Mesenchymal stem cell (in vitro differentiated cells and primary cell): ENCODE results near the gene C16orf95.

Experiments used
- DNase-seq: peaks from one replicate; pipeline ENCODE4 v3.0.0-alpha.2; 2013
- H2AFZ ChIP-seq: one replicate; pipeline ENCODE4 v1.6.1; 2013; ENCODE audit warnings: low read depth, mild to moderate bottlenecking, control low read depth, inconsistent platforms, low read length, moderate library complexity
- H2AK5ac ChIP-seq: 2 replicates; pipeline ENCODE4 v1.6.1; 2013; ENCODE audit warnings: low read length, moderate library complexity, mild to moderate bottlenecking, inconsistent platforms; ENCODE audit not compliant: severe bottlenecking
- H2BK120ac ChIP-seq: one replicate; pipeline ENCODE4 v1.6.1; 2013; ENCODE audit warnings: low read depth, mild to moderate bottlenecking, inconsistent platforms, low read length, moderate library complexity
- H2BK12ac ChIP-seq, 2 experiments: one replicate each; pipeline ENCODE4 v1.6.1; 2013; ENCODE audit warnings: inconsistent platforms in 2 of 2, low read length in 2 of 2, mild to moderate bottlenecking in 2 of 2, moderate library complexity in 2 of 2, control low read depth in 1 of 2
- H2BK15ac ChIP-seq: one replicate; pipeline ENCODE4 v1.6.1; 2013; ENCODE audit warnings: mild to moderate bottlenecking, low read depth, inconsistent platforms; ENCODE audit not compliant: poor library complexity, severe bottlenecking
- H2BK5ac ChIP-seq: 2 replicates; pipeline ENCODE4 v1.6.1; 2013; ENCODE audit warnings: low read depth, mild to moderate bottlenecking, low read length, control low read depth, inconsistent platforms; ENCODE audit not compliant: poor library complexity, severe bottlenecking
- H3K14ac ChIP-seq, 2 experiments: one replicate each; pipeline ENCODE4 v1.6.1; 2013; ENCODE audit warnings: inconsistent platforms in 2 of 2, low read length in 2 of 2, control low read depth in 1 of 2, mild to moderate bottlenecking in 1 of 2, moderate library complexity in 1 of 2
- H3K18ac ChIP-seq, 2 experiments: one replicate each; pipeline ENCODE4 v1.6.1; 2013; ENCODE audit warnings: inconsistent platforms in 2 of 2, low read length in 2 of 2, control low read depth in 1 of 2, low read depth in 1 of 2, mild to moderate bottlenecking in 1 of 2
- H3K23ac ChIP-seq, 2 experiments: one replicate each; pipeline ENCODE4 v1.6.1; 2013; ENCODE audit warnings: inconsistent platforms in 2 of 2, low read length in 2 of 2, mild to moderate bottlenecking in 2 of 2, moderate library complexity in 2 of 2, control low read depth in 1 of 2
- H3K27ac ChIP-seq: 2 replicates; pipeline ENCODE4 v1.5.1; 2013; ENCODE audit warnings: mild to moderate bottlenecking, moderate library complexity, low read length, control low read depth, inconsistent platforms; ENCODE audit not compliant: poor library complexity, severe bottlenecking
- H3K27me3 ChIP-seq, 2 experiments: 2 replicates each; pipeline versions ENCODE4 v1.6.1 to v1.7.0; 2013; ENCODE audit warnings: low read length in 2 of 2, mild to moderate bottlenecking in 2 of 2, moderate library complexity in 2 of 2, control low read depth in 1 of 2, inconsistent platforms in 1 of 2; ENCODE audit not compliant: control insufficient read depth in 1 of 2, insufficient read depth in 1 of 2
- H3K36me3 ChIP-seq, 2 experiments: 2 replicates each; pipeline versions ENCODE4 v1.6.1 to v1.7.0; 2013; ENCODE audit warnings: low read length in 2 of 2, control low read depth in 1 of 2, inconsistent platforms in 1 of 2, low read depth in 1 of 2, mild to moderate bottlenecking in 1 of 2; ENCODE audit not compliant: insufficient read depth in 2 of 2, control insufficient read depth in 1 of 2
- H3K4ac ChIP-seq, 2 experiments: one replicate each; pipeline ENCODE4 v1.6.1; 2013; ENCODE audit warnings: inconsistent platforms in 2 of 2, low read length in 2 of 2, mild to moderate bottlenecking in 2 of 2, moderate library complexity in 2 of 2, control low read depth in 1 of 2, low read depth in 1 of 2
- H3K4me1 ChIP-seq: 2 replicates; pipeline ENCODE4 v1.6.1; 2013; ENCODE audit warnings: low read depth, low read length, control low read depth; ENCODE audit not compliant: control insufficient read depth, insufficient read depth
- H3K4me2 ChIP-seq: 2 replicates; pipeline ENCODE4 v1.6.1; 2013; ENCODE audit warnings: low read length, mild to moderate bottlenecking, inconsistent platforms; ENCODE audit not compliant: poor library complexity, severe bottlenecking
- H3K4me3 ChIP-seq, 2 experiments: 2 replicates each; pipeline versions ENCODE4 v1.5.1 to v1.7.0; 2013; ENCODE audit warnings: low read length in 2 of 2, mild to moderate bottlenecking in 2 of 2, control low read depth in 1 of 2, low read depth in 1 of 2; ENCODE audit not compliant: insufficient read depth in 1 of 2
- H3K79me1 ChIP-seq: replicated peaks from 2 replicates; pipeline ENCODE4 v1.6.1; 2013; ENCODE audit warnings: mild to moderate bottlenecking, control low read depth, low read length, inconsistent platforms; ENCODE audit not compliant: poor library complexity, severe bottlenecking
- H3K9ac ChIP-seq: 2 replicates; pipeline ENCODE4 v1.7.0; 2013; ENCODE audit warnings: mild to moderate bottlenecking, low read length, moderate library complexity
- H3K9me3 ChIP-seq: 2 replicates; pipeline ENCODE4 v1.7.0; 2013; ENCODE audit warnings: mild to moderate bottlenecking, low read length; ENCODE audit not compliant: control insufficient read depth
- H4K8ac ChIP-seq: one replicate; pipeline ENCODE4 v1.6.1; 2013; ENCODE audit warnings: inconsistent platforms, mild to moderate bottlenecking, low read length, moderate library complexity
- H4K91ac ChIP-seq: one replicate; pipeline ENCODE4 v1.6.1; 2013; ENCODE audit warnings: mild to moderate bottlenecking, low read length, inconsistent platforms
- WGBS: methylation state at CpG from one replicate; pipeline ENCODE4 v1.1.7; 2013; ENCODE audit warnings: mixed read lengths; 5-methylcytosine and 5-hydroxymethylcytosine counted together

Gene C16orf95

DNA sequence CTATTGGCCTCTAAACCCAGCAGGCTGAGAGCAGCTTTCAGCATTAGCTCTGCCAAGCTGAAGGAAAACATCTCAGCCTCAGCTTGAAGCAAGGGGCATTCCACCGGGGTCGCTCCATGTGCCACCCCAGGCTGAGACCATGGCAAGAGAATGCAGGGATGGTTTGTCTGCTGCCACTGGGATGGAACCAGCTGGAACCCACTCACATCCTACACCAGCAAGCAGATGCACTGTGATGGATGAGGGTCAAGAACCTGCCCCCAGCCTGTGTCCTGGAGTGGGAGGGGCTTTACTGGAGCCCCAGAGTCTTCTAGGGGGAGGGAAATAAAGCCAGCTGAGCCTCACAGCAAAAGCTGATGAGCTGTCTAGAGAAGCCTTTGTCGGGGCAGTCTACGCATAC, 51.9 kb downstream of the C16orf95 start:
- no peak overlapping the region for H3K23ac ChIP-seq
- WGBS, result over 99% methylated on average over 4 of the region's 4 CpGs
- H3K4me3 ChIP-seq, result no peak overlapping the region
- no peak overlapping the region for H2BK5ac ChIP-seq
- H3K18ac ChIP-seq, result no peak overlapping the region
- peaks cover 4% of the 10 kb centered on the region for H3K9me3 ChIP-seq
- H3K4ac ChIP-seq, result no peak overlapping the region
- DNase-seq, result no peak
- no peak overlapping the region for H3K9ac ChIP-seq
- no peak overlapping the region for H4K91ac ChIP-seq
- peak overlapping the region; percentile 33 for H4K8ac ChIP-seq
- H2BK120ac ChIP-seq, result no peak overlapping the region
- H3K4me1 ChIP-seq, result peaks cover 9% of the 10 kb centered on the region
- H3K14ac ChIP-seq, result peak overlapping the region in 1 of 2 experiments; percentile 88
- peaks cover 0 to 10% of the 10 kb centered on the region in 2 experiments for H3K27me3 ChIP-seq
- H3K79me1 ChIP-seq, result no peaks in the 10 kb centered on the region
- H2BK15ac ChIP-seq, result no peak overlapping the region
- H2AK5ac ChIP-seq, result no peak overlapping the region
- H3K36me3 ChIP-seq, result no peaks in the 10 kb centered on the region
- H3K27ac ChIP-seq, result no peak overlapping the region
- no peak overlapping the region for H2BK12ac ChIP-seq
- no peak overlapping the region for H3K4me2 ChIP-seq
- H2AFZ ChIP-seq, result no peak overlapping the region

DNA sequence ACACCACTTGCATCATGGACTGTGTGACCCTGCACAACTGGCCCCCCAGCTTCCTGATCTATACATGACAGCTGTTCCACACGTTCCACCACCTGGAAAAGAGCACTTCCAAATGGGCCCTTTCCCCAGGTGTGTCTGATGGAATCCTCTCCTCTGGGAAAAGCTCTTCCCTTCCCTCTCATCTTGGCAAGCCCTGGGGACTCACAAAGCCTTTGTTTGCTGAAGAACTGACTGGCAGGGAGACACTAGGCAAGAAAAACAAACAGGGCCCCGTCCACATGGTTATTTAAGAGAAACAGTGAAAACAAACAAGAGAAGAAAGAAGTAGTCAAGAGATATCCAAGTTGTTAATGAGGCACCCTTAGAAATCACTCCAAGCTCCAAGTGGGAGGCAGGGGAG, 52.6 kb downstream of the C16orf95 start:
- Histone ChIP-seq H2BK120ac (no peak overlapping the region), H3K79me1 (no peaks in the 10 kb centered on the region), H3K9me3 (peaks cover 4% of the 10 kb centered on the region), H2AFZ (no peak overlapping the region), H3K27me3 (peaks cover 0 to 10% of the 10 kb centered on the region in 2 experiments), H2AK5ac (no peak overlapping the region), H3K9ac (no peak overlapping the region), H2BK5ac (no peak overlapping the region), H3K4ac (no peak overlapping the region), H2BK15ac (no peak overlapping the region), H4K91ac (no peak overlapping the region), H3K4me2 (no peak overlapping the region), H3K4me3 (peak overlapping the region in 1 of 2 experiments; percentile 35), H2BK12ac (no peak overlapping the region), H3K14ac (no peak overlapping the region), H3K23ac (no peak overlapping the region), H3K36me3 (no peaks in the 10 kb centered on the region), H3K27ac (no peak overlapping the region), H4K8ac (no peak overlapping the region), H3K4me1 (peaks cover 9% of the 10 kb centered on the region), H3K18ac (no peak overlapping the region)
- no peak for DNase-seq
- WGBS, result 81% methylated on average over 2 of the region's 2 CpGs

GRCh38 chr16:87263418-87264052, 53.7 kb downstream of the C16orf95 start:
- DNase-seq, result no peak
- no peak overlapping the region for H2AK5ac ChIP-seq
- H2BK120ac ChIP-seq, result no peak overlapping the region
- no peak overlapping the region for H3K4me2 ChIP-seq
- no peaks in the 10 kb centered on the region for H3K36me3 ChIP-seq
- no peak overlapping the region for H3K4ac ChIP-seq
- H2BK12ac ChIP-seq, result no peak overlapping the region
- H3K9ac ChIP-seq, result no peak overlapping the region
- no peak overlapping the region for H2AFZ ChIP-seq
- peaks cover 0 to 10% of the 10 kb centered on the region in 2 experiments for H3K27me3 ChIP-seq
- H3K23ac ChIP-seq, result no peak overlapping the region
- H2BK15ac ChIP-seq, result no peak overlapping the region
- H3K18ac ChIP-seq, result no peak overlapping the region
- WGBS, result 72% methylated on average over 12 of the region's 15 CpGs
- no peak overlapping the region for H3K14ac ChIP-seq
- H2BK5ac ChIP-seq, result no peak overlapping the region
- H4K91ac ChIP-seq, result no peak overlapping the region
- peaks cover 4% of the 10 kb centered on the region for H3K9me3 ChIP-seq
- no peak overlapping the region for H3K27ac ChIP-seq
- no peaks in the 10 kb centered on the region for H3K79me1 ChIP-seq
- H3K4me3 ChIP-seq, result no peak overlapping the region
- H4K8ac ChIP-seq, result no peak overlapping the region
- peaks cover 9% of the 10 kb centered on the region for H3K4me1 ChIP-seq

DNA sequence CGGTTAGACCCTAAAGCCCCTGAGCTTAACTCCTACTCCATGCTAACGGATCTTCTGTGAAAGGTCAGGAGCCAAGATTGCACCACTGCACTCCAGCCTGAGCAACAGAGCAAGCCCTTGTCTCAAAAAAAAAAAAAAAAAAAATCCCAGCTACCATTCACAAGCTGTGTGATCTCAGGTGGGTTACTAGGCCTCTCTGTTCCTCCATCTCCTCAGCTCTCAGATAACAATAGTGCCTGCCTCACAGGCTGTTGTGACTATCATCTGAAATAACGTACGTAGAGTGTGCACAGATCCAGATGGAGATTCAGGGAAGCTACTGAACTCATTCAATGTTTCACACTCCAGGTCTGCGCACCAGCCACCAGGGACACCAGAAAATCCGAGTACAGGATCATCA, 57.8 kb downstream of the C16orf95 start:
- Histone ChIP-seq H2BK120ac (no peak overlapping the region), H3K9ac (no peak overlapping the region), H3K23ac (no peak overlapping the region), H4K91ac (no peak overlapping the region), H2AK5ac (no peak overlapping the region), H2AFZ (no peak overlapping the region), H4K8ac (no peak overlapping the region), H3K4me1 (peaks cover 6% of the 10 kb centered on the region), H2BK12ac (no peak overlapping the region), H3K4me3 (no peak overlapping the region), H3K79me1 (no peaks in the 10 kb centered on the region), H2BK5ac (no peak overlapping the region), H3K14ac (no peak overlapping the region), H3K4ac (no peak overlapping the region), H3K27me3 (peaks cover 4% of the 10 kb centered on the region in 2 experiments), H3K18ac (no peak overlapping the region), H2BK15ac (no peak overlapping the region), H3K27ac (no peak overlapping the region), H3K36me3 (no peaks in the 10 kb centered on the region), H3K9me3 (peaks cover 4% of the 10 kb centered on the region), H3K4me2 (no peak overlapping the region)
- WGBS, result 94% methylated on average over 6 of the region's 6 CpGs
- DNase-seq, result no peak
